ENCODE data around the gene ELMO1. TPM values are rescaled to one million over a fixed set of nuclear protein-coding genes. Genes with fewer than 3 reads are reported as not detected.

Gene ELMO1
- polyA plus RNA-seq, 1 experiment, result not detected

DNA sequence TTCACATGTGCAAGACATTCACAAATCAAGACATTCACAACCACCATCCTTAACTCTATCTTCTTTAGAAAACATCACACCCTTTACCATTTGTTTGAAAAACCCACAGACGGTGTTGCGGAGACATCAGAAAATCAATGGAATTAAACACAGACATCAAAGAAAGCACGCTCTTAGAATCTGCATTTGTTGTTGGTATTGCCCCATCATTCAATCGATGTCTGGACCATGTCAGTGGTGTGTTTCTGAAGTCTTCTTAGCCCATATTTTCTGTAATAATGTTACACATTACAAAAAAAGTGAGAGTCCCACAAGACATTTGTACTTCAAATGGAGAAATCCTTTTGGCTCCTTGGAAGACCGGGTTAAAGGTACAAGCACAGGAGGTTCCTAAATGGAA is 550.5 kb downstream of the ELMO1 start:
- CTCF ChIA-PET, result no interaction called here
- no peak for DNase-seq (ENCODE audit: low read depth)
- no peak overlapping the region for H3K4me3 ChIP-seq (ENCODE audit: low read depth, low read length)
- H3K27me3 ChIP-seq (ENCODE audit: control insufficient read depth, insufficient read depth, low read length), result no peaks in the 10 kb centered on the region
- TF ChIP-seq, protein P1, sequence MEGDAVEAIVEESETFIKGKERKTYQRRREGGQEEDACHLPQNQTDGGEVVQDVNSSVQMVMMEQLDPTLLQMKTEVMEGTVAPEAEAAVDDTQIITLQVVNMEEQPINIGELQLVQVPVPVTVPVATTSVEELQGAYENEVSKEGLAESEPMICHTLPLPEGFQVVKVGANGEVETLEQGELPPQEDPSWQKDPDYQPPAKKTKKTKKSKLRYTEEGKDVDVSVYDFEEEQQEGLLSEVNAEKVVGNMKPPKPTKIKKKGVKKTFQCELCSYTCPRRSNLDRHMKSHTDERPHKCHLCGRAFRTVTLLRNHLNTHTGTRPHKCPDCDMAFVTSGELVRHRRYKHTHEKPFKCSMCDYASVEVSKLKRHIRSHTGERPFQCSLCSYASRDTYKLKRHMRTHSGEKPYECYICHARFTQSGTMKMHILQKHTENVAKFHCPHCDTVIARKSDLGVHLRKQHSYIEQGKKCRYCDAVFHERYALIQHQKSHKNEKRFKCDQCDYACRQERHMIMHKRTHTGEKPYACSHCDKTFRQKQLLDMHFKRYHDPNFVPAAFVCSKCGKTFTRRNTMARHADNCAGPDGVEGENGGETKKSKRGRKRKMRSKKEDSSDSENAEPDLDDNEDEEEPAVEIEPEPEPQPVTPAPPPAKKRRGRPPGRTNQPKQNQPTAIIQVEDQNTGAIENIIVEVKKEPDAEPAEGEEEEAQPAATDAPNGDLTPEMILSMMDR (IDR thresholded peaks at IDR 0.05; ENCODE audit: insufficient read depth, low read depth, low read length), result no peak
- POLR2A ChIA-PET, result no interaction called here
- H3K36me3 ChIP-seq (ENCODE audit: control insufficient read depth, insufficient read depth, low read length), result no peaks in the 10 kb centered on the region

DNA sequence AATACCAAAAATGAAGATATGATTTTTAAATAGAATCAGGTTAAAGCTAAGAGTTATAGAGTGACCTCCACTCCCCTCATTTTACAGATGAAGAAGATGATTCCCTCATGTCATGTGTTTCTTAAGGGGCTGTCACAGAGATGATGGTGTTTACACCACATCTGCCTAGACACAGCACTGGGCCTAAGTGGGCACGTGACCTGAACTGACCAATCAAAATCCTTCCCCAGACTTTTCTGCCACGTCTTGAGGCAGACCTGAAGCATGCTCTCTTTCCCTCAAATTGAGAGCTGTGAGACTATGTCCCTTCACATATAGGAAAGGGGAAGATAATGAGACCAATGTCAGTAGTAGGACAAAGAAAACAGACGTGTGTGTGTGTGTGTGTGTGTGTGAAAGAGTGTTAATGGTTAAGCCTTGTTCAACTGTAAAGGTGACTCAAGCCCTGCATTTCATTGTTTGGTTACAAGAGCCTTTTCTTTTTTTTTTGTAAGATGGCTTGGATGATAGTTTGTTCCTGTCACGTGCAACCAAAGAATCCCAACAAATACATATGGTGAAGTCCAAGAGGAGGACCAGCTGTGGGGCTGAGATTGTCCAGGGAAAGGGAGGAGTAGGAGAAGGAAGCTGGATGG is 551.6 kb downstream of the ELMO1 start:
- H3K27me3 ChIP-seq (ENCODE audit: control insufficient read depth, insufficient read depth, low read length), result no peaks in the 10 kb centered on the region
- TF ChIP-seq, protein P1 (IDR thresholded peaks at IDR 0.05; ENCODE audit: insufficient read depth, low read depth, low read length), result no peak
- ChIA-PET POLR2A (no interaction called here), CTCF (no interaction called here)
- no peak overlapping the region for H3K4me3 ChIP-seq (ENCODE audit: low read depth, low read length)
- H3K36me3 ChIP-seq (ENCODE audit: control insufficient read depth, insufficient read depth, low read length), result no peaks in the 10 kb centered on the region
- DNase-seq (ENCODE audit: low read depth), result no peak

DNA sequence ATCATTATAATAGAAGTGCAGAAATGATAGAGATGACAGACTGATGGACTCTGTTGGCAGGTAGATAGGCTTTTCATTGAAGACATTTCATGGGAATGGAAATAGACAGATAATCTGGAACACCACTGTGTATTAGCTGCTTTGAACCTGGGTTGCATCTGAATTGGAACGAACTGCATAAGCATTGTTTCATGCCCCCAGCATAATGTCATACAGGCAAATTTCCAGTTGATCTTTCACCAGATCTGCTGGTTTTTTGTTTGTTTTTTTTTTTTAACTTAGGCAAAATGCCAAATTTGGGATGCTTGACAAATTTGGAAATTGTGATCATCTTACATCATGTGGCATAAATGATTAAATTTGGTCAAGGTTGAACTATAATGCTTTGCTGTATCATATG is 552.2 kb downstream of the ELMO1 start:
- ChIA-PET CTCF (no interaction called here), POLR2A (no interaction called here)
- H3K36me3 ChIP-seq (ENCODE audit: control insufficient read depth, insufficient read depth, low read length), result no peaks in the 10 kb centered on the region
- no peak for DNase-seq (ENCODE audit: low read depth)
- no peak overlapping the region for H3K4me3 ChIP-seq (ENCODE audit: low read depth, low read length)
- TF ChIP-seq, protein P1 (IDR thresholded peaks at IDR 0.05; ENCODE audit: insufficient read depth, low read depth, low read length), result no peak
- no peaks in the 10 kb centered on the region for H3K27me3 ChIP-seq (ENCODE audit: control insufficient read depth, insufficient read depth, low read length)

DNA sequence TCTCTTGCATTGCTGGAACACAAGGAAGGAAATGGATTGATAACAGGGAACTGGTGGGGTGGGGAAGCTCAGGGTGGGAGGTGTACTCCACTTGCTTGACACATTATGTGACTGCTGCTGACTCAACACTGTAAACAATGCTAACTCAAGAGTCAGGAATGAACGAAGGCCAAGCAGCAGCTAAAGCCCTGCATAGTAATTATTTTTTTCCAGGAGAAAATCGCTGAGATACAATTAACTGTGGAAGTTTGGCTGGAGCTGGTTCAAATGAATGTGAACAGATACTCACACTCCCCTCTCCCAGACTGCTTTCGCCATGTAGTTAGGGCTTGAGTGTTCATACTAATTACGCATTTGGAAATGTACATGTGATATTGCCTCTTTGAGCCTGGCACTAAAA is 553.5 kb downstream of the ELMO1 start:
- Histone ChIP-seq H3K4me3 (ENCODE audit: low read depth, low read length) (no peak overlapping the region), H3K27me3 (ENCODE audit: control insufficient read depth, insufficient read depth, low read length) (no peaks in the 10 kb centered on the region), H3K36me3 (ENCODE audit: control insufficient read depth, insufficient read depth, low read length) (no peaks in the 10 kb centered on the region)
- TF ChIP-seq, protein P1 (IDR thresholded peaks at IDR 0.05; ENCODE audit: insufficient read depth, low read depth, low read length), result no peak
- POLR2A ChIA-PET, result no interaction called here
- CTCF ChIA-PET, result no interaction called here
- DNase-seq (ENCODE audit: low read depth), result no peak

DNA sequence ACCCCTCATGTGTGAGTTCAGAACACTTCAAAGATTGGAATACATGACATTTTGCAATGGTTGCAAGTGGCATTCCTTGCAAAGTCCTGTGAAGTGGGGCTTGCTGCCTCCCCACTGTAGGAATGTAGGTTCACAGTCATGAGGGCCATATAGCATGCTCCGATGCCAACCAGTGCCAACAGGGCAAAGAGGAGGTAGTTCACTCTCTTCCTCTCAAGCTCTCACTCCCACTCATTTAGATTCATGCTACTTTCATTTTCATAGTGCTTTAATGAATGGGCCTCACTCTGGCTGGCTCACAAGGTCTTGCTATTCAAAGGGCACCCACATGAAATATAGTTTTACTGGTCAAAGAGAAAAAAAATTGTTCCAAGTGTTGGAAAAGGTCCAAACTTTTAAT is 554.5 kb downstream of the ELMO1 start:
- POLR2A ChIA-PET, result no interaction called here
- no peak overlapping the region for H3K4me3 ChIP-seq (ENCODE audit: low read depth, low read length)
- CTCF ChIA-PET, result interaction anchor here (0.7 to 1.0 kb wide), 2 partner anchors 9 to 208 kb away, joined by 3 to 4 read pairs; no protein-coding TSS in a partner anchor
- no peaks in the 10 kb centered on the region for H3K27me3 ChIP-seq (ENCODE audit: control insufficient read depth, insufficient read depth, low read length)
- DNase-seq (ENCODE audit: low read depth), result no peak
- H3K36me3 ChIP-seq (ENCODE audit: control insufficient read depth, insufficient read depth, low read length), result no peaks in the 10 kb centered on the region
- TF ChIP-seq, protein P1 (IDR thresholded peaks at IDR 0.05; ENCODE audit: insufficient read depth, low read depth, low read length), result no peak

Data from BJ (cell line).